Natural killer cell (primary cell): ENCODE measurements around the gene TSR1. TPM values are rescaled to one million over a fixed set of nuclear protein-coding genes. Genes with fewer than 3 reads are reported as not detected.

ENCODE experiments used
- ATAC-seq, 3 donors: fragments of 150-1000 bp in 2 of 3; fragments of 200-7000 bp in 1 of 3; cut with Tn5 transposase; 1 replicate in 1 of 3; 2 replicates in 2 of 3; pipeline ENCODE4 v1.10.0; 2021; ENCODE audit warnings: mild to moderate bottlenecking in 2 of 3, moderate library complexity in 2 of 3
- DNase-seq, 2 donors: peaks; one replicate each; pipeline versions ENCODE4 v3.0.0 to v3.0.0-alpha.2; 2013 to 2021; ENCODE audit warnings: mixed read lengths in 1 of 2
- H3K27ac ChIP-seq: one replicate; pipeline ENCODE4 v1.5.1; 2013; ENCODE audit warnings: mild to moderate bottlenecking, low read length
- H3K27me3 ChIP-seq: one replicate; pipeline ENCODE4 v1.6.1; 2013; ENCODE audit warnings: low read length; ENCODE audit not compliant: control insufficient read depth, insufficient read depth
- H3K36me3 ChIP-seq: one replicate; pipeline ENCODE4 v1.6.1; 2013; ENCODE audit warnings: low read length; ENCODE audit not compliant: control insufficient read depth, insufficient read depth
- H3K4me1 ChIP-seq: one replicate; pipeline ENCODE4 v1.6.1; 2013; ENCODE audit warnings: low read length; ENCODE audit not compliant: control insufficient read depth, insufficient read depth
- H3K4me3 ChIP-seq: one replicate; pipeline ENCODE4 v1.5.1; 2013; ENCODE audit warnings: low read length
- H3K9me3 ChIP-seq: one replicate; pipeline ENCODE4 v1.6.1; 2013; ENCODE audit warnings: low read length; ENCODE audit not compliant: control insufficient read depth, insufficient read depth
- H3K27ac Mint-ChIP-seq, 2 donors: one replicate each; pipeline ENCODE4 v1.8.0; 2022; ENCODE audit warnings: mild to moderate bottlenecking in 2 of 2, mixed read lengths in 2 of 2, moderate library complexity in 1 of 2
- H3K27me3 Mint-ChIP-seq, 2 donors: one replicate each; pipeline ENCODE4 v1.8.0; 2022; ENCODE audit warnings: low read depth in 2 of 2, mixed read lengths in 2 of 2
- H3K36me3 Mint-ChIP-seq: one replicate; pipeline ENCODE4 v1.8.0; 2022; ENCODE audit warnings: mixed read lengths
- H3K4me1 Mint-ChIP-seq, 2 donors: one replicate each; pipeline ENCODE4 v1.8.0; 2022; ENCODE audit warnings: mixed read lengths in 2 of 2
- H3K4me3 Mint-ChIP-seq: one replicate; pipeline ENCODE4 v1.8.0; 2022; ENCODE audit warnings: mild to moderate bottlenecking, moderate library complexity, mixed read lengths
- H3K9me3 Mint-ChIP-seq, 2 donors: one replicate each; pipeline ENCODE4 v1.8.0; 2022; ENCODE audit warnings: mixed read lengths in 2 of 2
- WGBS: methylation state at CpG from one replicate; pipeline ENCODE4 v1.1.7; 2013; ENCODE audit warnings: missing lambda C conversion rate; ENCODE audit not compliant: insufficient coverage; 5-methylcytosine and 5-hydroxymethylcytosine counted together
- intact Hi-C: fragments of 100-400 bp; cut with micrococcal nuclease; formaldehyde crosslinking; loops from one replicate; pipeline ENCODE4 v1.14.2; 2022
- total RNA-seq, 4 donors: library from RNA; stranded (reverse); fragments of 120-200 nt in 1 of 4; gene quantifications; one replicate each; pipeline versions ENCODE4 v1.2.3 to v1.2.4, GENCODE V29; 2013 to 2022
- TF ChIP-seq, protein P1 (sequence below): fragments of 200-600 bp; IDR thresholded peaks from one replicate; pipeline ENCODE4 v1.8.0; 2022; ENCODE audit warnings: antibody characterized with exemption

TSR1 gene
- total RNA-seq, 3 donors from 2014 or later (not counting 1 experiment from before 2014, with no cell fraction given) = 19.7 to 30.7 (median 29.0) TPM

DNA sequence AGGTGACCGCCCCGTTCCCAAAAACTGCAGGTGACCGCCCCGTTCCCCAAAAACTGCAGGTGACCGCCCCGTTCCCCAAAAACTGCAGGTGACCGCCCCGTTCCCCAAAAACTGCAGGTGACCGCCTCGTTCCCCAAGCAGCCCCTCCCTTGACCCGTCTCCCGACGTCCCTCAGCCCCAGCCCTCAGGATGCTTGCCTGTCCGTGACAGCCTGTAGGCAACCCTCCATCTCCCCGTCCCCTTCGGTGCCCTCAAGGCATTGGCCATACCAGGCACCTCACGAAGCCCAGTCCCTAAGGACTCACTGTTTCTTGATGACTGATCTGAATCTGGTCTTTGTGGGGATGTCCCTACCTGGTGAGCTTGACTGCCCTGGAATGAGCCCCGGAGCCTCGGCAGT, 26.2 kb upstream of the TSR1 start:
- Mint-ChIP-seq H3K4me3 (no peak overlapping the region), H3K4me1 (no peaks in the 10 kb centered on the region)

GRCh38 chr17:2362016-2362415, 25.8 kb upstream of the TSR1 start:
- Histone ChIP-seq H3K9me3 (no peaks in the 10 kb centered on the region), H3K4me1 (no peaks in the 10 kb centered on the region), H3K36me3 (peaks cover 16% of the 10 kb centered on the region), H3K4me3 (no peak overlapping the region), H3K27ac (no peak overlapping the region), H3K27me3 (no peaks in the 10 kb centered on the region)
- intact Hi-C loops = no loop called here
- H3K27me3 Mint-ChIP-seq = no peaks in the 10 kb centered on the region
- 98% methylated on average over 20 of the region's 20 CpGs for WGBS
- H3K9me3 Mint-ChIP-seq = no peaks in the 10 kb centered on the region
- H3K27ac Mint-ChIP-seq = no peak overlapping the region
- DNase-seq = no peak
- ATAC-seq = no peak
- H3K4me3 Mint-ChIP-seq = no peak overlapping the region
- TF ChIP-seq, protein P1, sequence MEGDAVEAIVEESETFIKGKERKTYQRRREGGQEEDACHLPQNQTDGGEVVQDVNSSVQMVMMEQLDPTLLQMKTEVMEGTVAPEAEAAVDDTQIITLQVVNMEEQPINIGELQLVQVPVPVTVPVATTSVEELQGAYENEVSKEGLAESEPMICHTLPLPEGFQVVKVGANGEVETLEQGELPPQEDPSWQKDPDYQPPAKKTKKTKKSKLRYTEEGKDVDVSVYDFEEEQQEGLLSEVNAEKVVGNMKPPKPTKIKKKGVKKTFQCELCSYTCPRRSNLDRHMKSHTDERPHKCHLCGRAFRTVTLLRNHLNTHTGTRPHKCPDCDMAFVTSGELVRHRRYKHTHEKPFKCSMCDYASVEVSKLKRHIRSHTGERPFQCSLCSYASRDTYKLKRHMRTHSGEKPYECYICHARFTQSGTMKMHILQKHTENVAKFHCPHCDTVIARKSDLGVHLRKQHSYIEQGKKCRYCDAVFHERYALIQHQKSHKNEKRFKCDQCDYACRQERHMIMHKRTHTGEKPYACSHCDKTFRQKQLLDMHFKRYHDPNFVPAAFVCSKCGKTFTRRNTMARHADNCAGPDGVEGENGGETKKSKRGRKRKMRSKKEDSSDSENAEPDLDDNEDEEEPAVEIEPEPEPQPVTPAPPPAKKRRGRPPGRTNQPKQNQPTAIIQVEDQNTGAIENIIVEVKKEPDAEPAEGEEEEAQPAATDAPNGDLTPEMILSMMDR = no peak
- no peaks in the 10 kb centered on the region for H3K36me3 Mint-ChIP-seq
- H3K4me1 Mint-ChIP-seq = no peaks in the 10 kb centered on the region

More for the DNA sequence above, 26.2 kb upstream of the TSR1 start:
- Mint-ChIP-seq H3K9me3 (no peaks in the 10 kb centered on the region), H3K27ac (no peak overlapping the region), H3K27me3 (no peaks in the 10 kb centered on the region), H3K36me3 (no peaks in the 10 kb centered on the region)
- no peak overlapping the region for H3K4me3 ChIP-seq
- H3K36me3 ChIP-seq = peaks cover 16% of the 10 kb centered on the region
- WGBS = 96% methylated on average over 19 of the region's 19 CpGs
- no peak for DNase-seq
- H3K27ac ChIP-seq = no peak overlapping the region
- TF ChIP-seq, protein P1 = no peak
- no peaks in the 10 kb centered on the region for H3K27me3 ChIP-seq
- H3K9me3 ChIP-seq = no peaks in the 10 kb centered on the region
- no peak for ATAC-seq
- H3K4me1 ChIP-seq = no peaks in the 10 kb centered on the region
- intact Hi-C loops = no loop called here

DNA sequence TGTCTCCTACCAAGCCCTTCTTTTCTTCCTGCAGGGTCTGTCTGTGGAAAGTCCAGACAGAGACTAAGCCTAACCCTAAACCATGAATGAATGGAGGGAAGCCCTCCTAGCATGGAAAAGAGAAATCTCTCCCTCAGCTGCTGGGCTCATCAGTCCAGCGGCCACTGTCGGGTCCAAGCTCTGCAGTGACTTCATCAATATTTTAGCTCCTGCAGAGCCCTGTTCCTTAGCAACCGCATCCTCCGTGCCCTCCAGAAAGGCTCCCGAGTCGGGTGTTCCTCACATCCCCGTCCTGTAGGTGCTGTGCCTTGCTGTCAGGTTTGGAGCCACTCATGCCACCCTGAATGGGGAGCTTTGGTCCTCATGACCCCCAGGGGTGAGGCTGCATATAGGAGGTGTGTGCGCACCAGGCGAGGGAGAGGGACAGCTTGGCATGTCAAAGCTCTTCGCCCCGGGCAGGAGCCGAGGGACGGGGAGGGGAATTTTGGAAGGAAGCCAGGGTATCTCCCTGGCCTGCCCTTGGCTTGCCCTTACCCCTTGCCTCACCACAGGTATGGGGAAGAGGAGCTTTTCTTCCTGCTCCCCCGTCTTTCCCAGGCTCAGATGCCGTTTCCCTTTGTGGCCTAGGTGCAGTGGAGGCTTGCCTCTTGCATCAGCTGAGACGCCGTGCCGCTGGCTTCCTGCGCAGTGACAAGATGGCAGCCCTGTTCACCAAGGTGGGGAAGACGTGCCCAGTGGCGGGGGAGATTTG, 24.9 kb upstream of the TSR1 start:
- Mint-ChIP-seq H3K27me3 (no peaks in the 10 kb centered on the region), H3K27ac (no peak overlapping the region), H3K4me1 (no peaks in the 10 kb centered on the region), H3K4me3 (no peak overlapping the region), H3K36me3 (no peaks in the 10 kb centered on the region), H3K9me3 (no peaks in the 10 kb centered on the region)
- Histone ChIP-seq H3K27me3 (no peaks in the 10 kb centered on the region), H3K4me1 (no peaks in the 10 kb centered on the region), H3K4me3 (no peak overlapping the region), H3K27ac (no peak overlapping the region), H3K36me3 (peaks cover 12% of the 10 kb centered on the region), H3K9me3 (no peaks in the 10 kb centered on the region)
- DNase-seq (no peak), ATAC-seq (no peak)
- TF ChIP-seq, protein P1 = no peak
- 90% methylated on average over 21 of the region's 21 CpGs for WGBS
- intact Hi-C loops = no loop called here
